ENCODE results near the gene CACNG4. TPM values are rescaled to one million over a fixed set of nuclear protein-coding genes. Genes with fewer than 3 reads are reported as not detected.

CACNG4 gene
- total RNA-seq, 4 donors from 2014 or later, result 0.27 to 1.9 TPM; not detected in 2

DNA sequence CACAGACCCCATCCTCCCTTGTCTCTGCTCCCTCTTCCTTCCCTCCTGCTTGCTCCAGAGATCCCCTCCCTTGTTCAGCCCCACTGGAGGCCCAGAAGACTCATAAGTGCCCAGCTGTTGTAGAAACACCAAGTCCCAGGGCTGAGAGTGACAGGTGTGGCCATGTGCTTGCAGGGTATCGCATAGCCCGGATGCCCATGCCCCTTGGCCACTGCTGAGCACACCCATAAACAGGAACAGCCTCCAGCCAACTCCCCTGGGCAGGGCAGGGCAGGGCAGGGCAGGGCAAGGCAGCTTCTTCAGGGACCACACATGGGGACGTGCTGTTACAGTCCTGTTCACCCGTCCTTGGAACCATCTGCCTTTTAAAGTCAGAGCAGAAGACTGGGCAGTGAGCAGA is 81.9 kb downstream of the CACNG4 start:
- peak overlapping the region; percentile 37 to 69 (median 56) for H3K27ac ChIP-seq
- in situ Hi-C loops (cut with MboI; ENCODE audit: low pct_ligation_motif_present in 1 of 4, low pct_unique_long_range_greater_than_20kb in 1 of 4, low sequenced_read_pairs in 3 of 4), result no loop called here
- peak; percentile 80 for DNase-seq
- 46% methylated on average over 4 of the region's 4 CpGs; no CpG with 5 or more reads in 1 of the 2 donors for WGBS, 2 donors (ENCODE audit: low coverage in 1 of 2)
- no peak overlapping the region for H3K4me3 ChIP-seq
- TF ChIP-seq POLR2A (IDR thresholded peaks at IDR 0.05) (no peak), EP300 (IDR thresholded peaks at IDR 0.05; ENCODE audit: low read depth) (peak; percentile 50), POLR2AphosphoS5 (IDR thresholded peaks at IDR 0.05) (peak in 2 of 3 donors; percentile 27 to 48)
- no peaks in the 10 kb centered on the region for H3K27me3 ChIP-seq
- H3K36me3 ChIP-seq, result no peaks in the 10 kb centered on the region
- H3K9me3 ChIP-seq, result peaks cover 15% of the 10 kb centered on the region in 2 donors
- H3K4me1 ChIP-seq, result peaks cover 0 to 21% (median 8%) of the 10 kb centered on the region in 4 donors
- intact Hi-C loops (cut with DNase I; ENCODE audit: low total_unique reads), result no loop called here

DNA sequence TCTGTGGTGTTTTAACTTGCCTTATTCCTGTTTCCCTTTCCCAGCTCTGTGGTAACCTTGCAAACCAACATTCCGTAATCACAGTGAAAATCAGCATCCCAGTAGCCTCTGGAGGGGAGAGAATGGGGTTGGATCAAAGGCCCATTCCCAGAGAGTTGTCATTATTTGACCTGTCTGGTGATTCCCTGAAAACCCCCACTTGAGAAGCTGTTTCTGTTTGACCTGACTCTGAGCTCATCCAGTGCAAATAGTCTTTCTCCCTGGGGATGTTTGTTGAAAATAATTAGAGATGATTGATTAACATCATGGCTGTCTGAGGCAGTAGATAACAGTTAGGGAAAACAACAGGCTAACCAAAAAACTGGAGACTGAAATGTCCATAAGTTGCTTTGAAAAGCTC is 82.9 kb downstream of the CACNG4 start:
- TF ChIP-seq POLR2AphosphoS5 (IDR thresholded peaks at IDR 0.05), result no peak
- no peak for TF ChIP-seq EP300 (IDR thresholded peaks at IDR 0.05; ENCODE audit: low read depth)
- no peak for TF ChIP-seq POLR2A (IDR thresholded peaks at IDR 0.05)
- Histone ChIP-seq H3K27ac (peak overlapping the region in 3 of 4 donors; percentile 55 to 69 (median 57)), H3K4me1 (peaks cover 0 to 20% (median 8%) of the 10 kb centered on the region in 4 donors), H3K36me3 (no peaks in the 10 kb centered on the region), H3K9me3 (peaks cover 15% of the 10 kb centered on the region in 2 donors), H3K4me3 (no peak overlapping the region), H3K27me3 (no peaks in the 10 kb centered on the region)
- intact Hi-C loops (cut with DNase I; ENCODE audit: low total_unique reads), result no loop called here
- in situ Hi-C loops (cut with MboI; ENCODE audit: low pct_ligation_motif_present in 1 of 4, low pct_unique_long_range_greater_than_20kb in 1 of 4, low sequenced_read_pairs in 3 of 4), result no loop called here
- no peak for DNase-seq
- WGBS, 2 donors (ENCODE audit: low coverage in 1 of 2), result 72% methylated on average over 1 of the region's 1 CpG; no CpG with 5 or more reads in 1 of the 2 donors

DNA sequence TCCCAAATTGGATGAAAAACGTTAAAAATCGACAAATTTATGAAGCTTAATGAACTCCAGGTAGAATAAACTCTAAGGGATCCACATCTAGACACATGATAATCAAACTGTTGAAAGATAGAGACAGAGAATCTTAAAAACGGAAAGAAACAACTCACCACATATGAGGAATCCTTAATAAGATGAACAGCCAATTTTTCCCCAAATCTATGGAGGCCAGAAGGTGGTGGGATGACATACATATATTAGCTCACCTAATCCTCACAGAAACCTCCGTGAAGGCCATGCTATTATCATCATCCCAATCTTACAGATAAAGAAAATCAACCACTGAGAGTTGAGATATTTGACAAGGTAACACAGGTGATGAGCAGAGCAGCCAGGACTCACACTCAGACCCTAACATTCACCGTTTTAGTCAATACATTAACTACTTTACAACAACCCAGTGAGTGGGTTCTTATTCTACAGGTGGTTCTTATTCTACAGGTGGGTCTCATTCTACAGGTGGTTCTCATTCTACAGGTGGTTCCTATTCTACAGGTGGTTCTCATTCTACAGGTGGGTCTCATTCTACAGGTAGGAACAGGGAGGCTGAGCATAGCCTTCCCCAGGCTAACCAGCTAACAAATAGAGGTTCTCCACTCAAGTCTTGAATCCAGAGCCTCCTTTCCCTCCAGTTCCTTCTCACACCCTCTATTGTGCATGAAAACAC is 84.7 kb downstream of the CACNG4 start:
- intact Hi-C loops (cut with DNase I; ENCODE audit: low total_unique reads) (no loop called here), in situ Hi-C loops (cut with MboI; ENCODE audit: low pct_ligation_motif_present in 1 of 4, low pct_unique_long_range_greater_than_20kb in 1 of 4, low sequenced_read_pairs in 3 of 4) (no loop called here)
- DNase-seq, result no peak
- no peak overlapping the region for H3K27ac ChIP-seq
- TF ChIP-seq POLR2A (IDR thresholded peaks at IDR 0.05) (no peak), EP300 (IDR thresholded peaks at IDR 0.05; ENCODE audit: low read depth) (no peak), CTCF (IDR thresholded peaks at IDR 0.05) (no peak), POLR2AphosphoS5 (IDR thresholded peaks at IDR 0.05) (no peak)
- H3K4me3 ChIP-seq, result no peak overlapping the region
- H3K4me1 ChIP-seq, result peaks cover 0 to 25% (median 8%) of the 10 kb centered on the region in 4 donors
- no peaks in the 10 kb centered on the region for H3K27me3 ChIP-seq
- peaks cover 15% of the 10 kb centered on the region in 2 donors for H3K9me3 ChIP-seq
- no peaks in the 10 kb centered on the region for H3K36me3 ChIP-seq
- WGBS, 2 donors (ENCODE audit: low coverage in 1 of 2), result 81 to 85% methylated on average over 4 to 5 of the region's 5 CpGs

DNA sequence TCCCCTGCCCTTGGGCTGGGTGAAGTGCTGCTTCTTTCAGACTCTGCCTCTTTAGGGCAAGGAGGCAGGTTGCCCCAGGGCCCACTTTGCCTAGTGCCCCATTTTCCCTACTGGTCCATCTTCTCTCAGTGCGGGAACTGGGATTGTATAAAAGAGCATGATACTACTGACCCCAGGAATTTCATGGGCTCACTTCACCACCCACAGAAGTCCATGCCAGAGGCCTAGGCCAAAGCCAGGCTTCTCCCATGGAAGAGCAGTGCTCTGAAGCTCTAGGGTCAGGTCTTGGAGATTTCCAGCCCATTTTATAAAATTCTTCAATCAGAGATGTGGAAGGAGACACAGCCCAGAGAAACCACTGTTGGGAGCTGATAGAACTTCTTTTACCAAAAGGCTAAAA is 85.6 kb downstream of the CACNG4 start:
- H3K4me3 ChIP-seq, result no peak overlapping the region
- no peaks in the 10 kb centered on the region for H3K27me3 ChIP-seq
- no peak overlapping the region for H3K27ac ChIP-seq
- intact Hi-C loops (cut with DNase I; ENCODE audit: low total_unique reads) (no loop called here), in situ Hi-C loops (cut with MboI; ENCODE audit: low pct_ligation_motif_present in 1 of 4, low pct_unique_long_range_greater_than_20kb in 1 of 4, low sequenced_read_pairs in 3 of 4) (no loop called here)
- peaks cover 15% of the 10 kb centered on the region in 2 donors for H3K9me3 ChIP-seq
- 100% methylated on average over 1 of the region's 1 CpG; no CpG with 5 or more reads in 1 of the 2 donors for WGBS, 2 donors (ENCODE audit: low coverage in 1 of 2)
- TF ChIP-seq POLR2AphosphoS5 (IDR thresholded peaks at IDR 0.05) (no peak), CTCF (IDR thresholded peaks at IDR 0.05) (no peak), EP300 (IDR thresholded peaks at IDR 0.05; ENCODE audit: low read depth) (no peak), POLR2A (IDR thresholded peaks at IDR 0.05) (no peak)
- H3K4me1 ChIP-seq, result peaks cover 0 to 25% (median 8%) of the 10 kb centered on the region in 4 donors
- DNase-seq, result no peak
- H3K36me3 ChIP-seq, result no peaks in the 10 kb centered on the region

- Histone ChIP-seq H3K9me3 (peaks cover 15% of the 10 kb centered on the region in 2 donors), H3K4me1 (peaks cover 0 to 25% (median 8%) of the 10 kb centered on the region in 4 donors), H3K4me3 (no peak overlapping the region), H3K36me3 (no peaks in the 10 kb centered on the region), H3K27ac (no peak overlapping the region), H3K27me3 (no peaks in the 10 kb centered on the region)
- intact Hi-C loops (cut with DNase I; ENCODE audit: low total_unique reads) (no loop called here), in situ Hi-C loops (cut with MboI; ENCODE audit: low pct_ligation_motif_present in 1 of 4, low pct_unique_long_range_greater_than_20kb in 1 of 4, low sequenced_read_pairs in 3 of 4) (no loop called here)
- DNase-seq, result no peak
- 87% methylated on average over 6 of the region's 6 CpGs; no CpG with 5 or more reads in 1 of the 2 donors for WGBS, 2 donors (ENCODE audit: low coverage in 1 of 2)
- TF ChIP-seq POLR2A (IDR thresholded peaks at IDR 0.05) (no peak), POLR2AphosphoS5 (IDR thresholded peaks at IDR 0.05) (no peak), CTCF (IDR thresholded peaks at IDR 0.05) (no peak), EP300 (IDR thresholded peaks at IDR 0.05; ENCODE audit: low read depth) (no peak)
Observed at GRCh38 chr17:67050471-67051154, 86.1 kb downstream of the CACNG4 start.
